ENCODE data around the gene SPTB.

SPTB gene

GRCh38 chr14:64850369-64851137 is 29.2 kb downstream of the SPTB start:
- DNase-seq (ENCODE audit: low spot score): no peak

GRCh38 chr14:64849940-64850339 is 29.8 kb downstream of the SPTB start:
- no peak for DNase-seq (ENCODE audit: low spot score)

GRCh38 chr14:64848239-64848638 is 31.5 kb downstream of the SPTB start:
- no peak for DNase-seq (ENCODE audit: low spot score)

GRCh38 chr14:64846319-64846718 is 33.4 kb downstream of the SPTB start:
- DNase-seq (ENCODE audit: low spot score): no peak

GRCh38 chr14:64845878-64846277 is 33.8 kb downstream of the SPTB start:
- no peak for DNase-seq (ENCODE audit: low spot score)

GRCh38 chr14:64844969-64845536 is 34.7 kb downstream of the SPTB start:
- DNase-seq (ENCODE audit: low spot score): no peak

GRCh38 chr14:64844272-64844671 is 35.4 kb downstream of the SPTB start:
- DNase-seq (ENCODE audit: low spot score): no peak

- DNase-seq (ENCODE audit: low spot score): no peak
Observed at GRCh38 chr14:64843548-64843947, 36.2 kb downstream of the SPTB start.

- no peak for DNase-seq (ENCODE audit: low spot score)
Observed at GRCh38 chr14:64841772-64842750, 37.6 kb downstream of the SPTB start.

GRCh38 chr14:64841121-64841651 is 38.5 kb downstream of the SPTB start:
- no peak for DNase-seq (ENCODE audit: low spot score)

GRCh38 chr14:64838656-64839055 is 41.1 kb downstream of the SPTB start:
- no peak for DNase-seq (ENCODE audit: low spot score)

- DNase-seq (ENCODE audit: low spot score): no peak
Observed at GRCh38 chr14:64835431-64835830, 44.3 kb downstream of the SPTB start.

- DNase-seq (ENCODE audit: low spot score): no peak
Observed at GRCh38 chr14:64834965-64835364, 44.7 kb downstream of the SPTB start.

- DNase-seq (ENCODE audit: low spot score): no peak
Observed at GRCh38 chr14:64831419-64831818, 48.3 kb downstream of the SPTB start.

GRCh38 chr14:64830961-64831360 is 48.7 kb downstream of the SPTB start:
- DNase-seq (ENCODE audit: low spot score): no peak

- DNase-seq (ENCODE audit: low spot score): no peak
Observed at GRCh38 chr14:64828071-64828470, 51.6 kb downstream of the SPTB start.

GRCh38 chr14:64826845-64827244 is 52.9 kb downstream of the SPTB start:
- no peak for DNase-seq (ENCODE audit: low spot score)

- no peak for DNase-seq (ENCODE audit: low spot score)
Observed at GRCh38 chr14:64826333-64826732, 53.4 kb downstream of the SPTB start.

- no peak for DNase-seq (ENCODE audit: low spot score)
Observed at GRCh38 chr14:64825509-64825908, 54.2 kb downstream of the SPTB start.

GRCh38 chr14:64825006-64825405 is 54.7 kb downstream of the SPTB start:
- no peak for DNase-seq (ENCODE audit: low spot score)

GRCh38 chr14:64824471-64824870 is 55.2 kb downstream of the SPTB start:
- DNase-seq (ENCODE audit: low spot score): no peak

GRCh38 chr14:64823305-64823861 is 56.3 kb downstream of the SPTB start:
- DNase-seq (ENCODE audit: low spot score): peak; percentile 77

Data from COLO829 (cell line).